Fibroblast of skin of right biceps (primary cell): ENCODE results near the gene PARN.
"Not testable (repeated sequence)": the region's sequence is repeated elsewhere in the genome, so short reads cannot be mapped to it uniquely, and the experiment has no call there.

ENCODE experiments used
- DNase-seq: peaks from one replicate; pipeline ENCODE4 v3.0.0-alpha.2; 2013

Gene PARN

DNA sequence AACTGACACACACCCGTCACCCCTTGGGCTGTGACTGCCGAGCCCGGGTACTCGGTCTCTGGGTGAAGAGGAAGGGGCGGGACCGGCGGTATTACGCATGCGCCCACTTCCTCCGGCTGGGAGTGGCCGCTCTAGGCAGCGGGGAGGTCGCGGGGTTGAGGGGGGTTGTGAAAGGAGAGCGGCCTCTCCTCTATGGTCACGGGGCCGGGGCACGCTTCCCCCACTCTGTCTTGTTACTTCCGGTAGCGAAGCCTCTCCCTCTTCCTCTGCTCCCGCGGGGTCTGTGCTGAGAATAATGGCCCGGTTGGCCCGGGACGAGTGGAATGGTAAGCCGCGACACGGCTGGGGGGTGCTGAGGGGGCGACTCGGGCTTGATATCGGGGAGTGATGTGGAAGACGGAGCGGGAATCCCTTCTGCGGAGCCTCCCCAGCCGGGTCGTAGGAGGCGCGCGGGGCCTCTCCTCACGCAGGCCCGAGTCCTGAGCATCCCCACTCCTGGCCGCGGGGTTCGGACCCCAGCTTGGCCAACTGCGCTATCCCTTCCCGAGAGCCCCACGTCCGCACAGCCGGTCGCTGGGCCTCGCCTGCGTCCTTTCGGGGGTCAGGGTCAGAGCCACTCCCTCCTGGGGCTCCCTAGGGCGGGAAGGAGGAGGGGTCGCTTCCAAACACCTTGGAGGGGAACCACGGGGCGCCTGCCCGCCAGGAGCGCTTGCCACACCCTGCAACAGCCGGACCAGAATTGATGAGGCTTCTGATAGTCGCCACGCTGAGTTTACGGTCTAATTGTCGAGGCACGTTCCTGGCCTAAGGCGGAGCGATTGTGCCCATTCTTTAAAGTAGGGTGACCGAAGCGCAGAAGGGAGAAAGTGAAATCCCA is 2.9 kb upstream of the PARN start, which contains the start of gene BFAR:
TSS of gene BFAR (plus strand) at position 259 of the 877 bp plus-strand sequence. CDS start 11,396 bp downstream, outside the sequence.
- peak; percentile 98 for DNase-seq

DNA sequence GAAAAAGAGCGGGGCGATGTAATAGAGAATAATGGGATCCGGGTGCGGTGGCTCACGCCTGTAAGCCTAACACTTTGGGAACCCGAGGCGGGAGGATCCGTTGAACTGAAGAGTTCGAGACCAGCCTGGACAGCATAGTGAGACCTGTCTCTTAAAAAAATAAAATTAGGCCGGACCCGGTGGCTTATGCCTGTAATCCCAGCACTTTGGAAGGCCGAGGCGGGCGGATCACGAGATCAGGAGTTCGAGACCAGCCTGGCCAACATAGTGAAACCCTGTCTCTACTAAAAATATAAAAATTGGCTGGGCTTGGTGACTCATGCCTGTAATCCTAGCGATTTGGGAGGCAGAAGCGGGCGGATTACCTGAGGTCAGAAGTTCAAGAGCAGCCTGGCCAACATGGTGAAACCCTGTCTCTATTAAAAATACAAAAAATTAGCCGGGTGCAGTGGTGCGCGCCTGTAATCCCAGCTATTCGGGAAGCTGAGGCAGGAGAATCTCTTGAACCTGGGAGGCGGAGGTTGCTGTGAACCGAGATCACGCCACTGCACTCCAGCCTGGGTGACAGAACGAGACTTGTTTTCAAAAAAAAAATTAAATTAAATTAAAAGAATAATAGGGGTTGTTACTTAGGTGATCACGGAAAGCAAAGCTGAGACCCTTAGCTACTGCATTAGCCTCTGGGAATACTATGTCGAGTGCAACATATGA is 715 bp upstream of the PARN start:
- peak; percentile 4 for DNase-seq

DNA sequence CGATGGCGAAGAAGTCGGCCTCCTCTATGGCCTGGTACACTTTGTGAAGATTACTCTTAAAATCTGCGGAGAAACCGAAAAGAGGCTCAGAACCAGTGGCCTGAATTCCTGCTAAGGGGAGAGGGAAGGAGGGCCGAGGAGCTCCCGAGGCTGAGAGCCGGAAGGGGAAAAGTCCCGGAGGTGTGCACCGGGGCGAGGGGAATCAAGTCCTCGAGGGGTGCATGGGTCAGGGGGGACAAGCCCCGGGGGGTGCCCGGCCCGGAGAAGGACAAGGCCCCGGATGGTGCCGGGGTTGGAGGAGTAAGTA is 495 bp downstream of the PARN start:
- peak; percentile 2 for DNase-seq

DNA sequence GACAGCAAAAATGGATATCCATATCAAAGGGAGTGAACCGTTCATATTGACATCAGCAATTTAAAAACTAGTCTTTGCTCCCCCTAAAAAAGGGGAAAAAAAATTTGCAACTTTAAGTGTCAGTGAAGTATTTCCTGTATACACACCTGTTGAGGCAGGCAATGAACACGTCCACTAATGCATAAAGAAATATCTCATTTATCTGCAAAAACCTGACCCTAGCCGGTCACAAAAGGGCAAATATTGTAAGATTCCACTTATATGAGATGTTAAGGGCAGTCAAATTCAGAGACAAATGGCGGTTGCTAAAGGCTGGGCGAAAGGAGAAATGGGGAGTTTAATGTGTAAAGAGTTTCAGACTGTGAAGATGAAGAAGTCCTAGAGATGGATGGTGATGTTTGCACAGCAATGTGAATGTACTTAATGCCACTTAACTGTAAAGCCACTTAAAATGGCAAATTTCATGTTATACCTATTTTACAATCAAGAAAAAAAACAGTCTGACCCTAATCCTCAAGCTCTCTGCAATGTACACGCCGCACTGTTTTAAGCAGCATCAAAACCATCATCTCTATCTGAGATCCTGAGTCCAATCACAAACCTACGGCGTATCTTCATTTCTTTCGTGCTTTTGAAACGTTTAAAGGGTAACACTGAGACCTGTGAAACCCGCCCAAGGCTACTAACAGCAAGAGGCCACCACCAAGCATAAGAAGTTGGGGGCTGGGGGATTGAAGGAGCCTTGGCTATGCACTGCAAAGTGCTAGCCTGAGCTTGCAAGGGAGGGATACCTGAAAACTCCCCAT is 1.1 kb downstream of the PARN start:
- DNase-seq: peak; percentile 1

DNA sequence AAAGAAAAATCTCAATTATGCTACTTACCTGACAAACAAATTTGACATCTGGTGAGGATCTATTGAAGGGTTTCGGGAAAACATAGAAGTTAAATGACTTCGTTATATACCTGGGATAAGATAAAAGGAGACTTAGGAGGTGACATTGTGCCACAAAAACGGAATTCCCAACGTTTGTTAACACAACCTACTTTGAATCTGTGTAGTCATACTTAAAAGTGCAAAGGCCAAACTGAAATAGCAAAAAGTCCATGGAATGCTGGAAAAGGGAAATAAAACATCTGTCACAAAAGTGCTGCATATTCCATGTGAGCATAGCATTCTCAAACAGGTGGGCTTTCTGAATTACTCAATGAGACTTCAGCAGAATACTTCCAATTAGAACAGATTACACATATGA is 3.0 kb downstream of the PARN start:
- DNase-seq: no peak

DNA sequence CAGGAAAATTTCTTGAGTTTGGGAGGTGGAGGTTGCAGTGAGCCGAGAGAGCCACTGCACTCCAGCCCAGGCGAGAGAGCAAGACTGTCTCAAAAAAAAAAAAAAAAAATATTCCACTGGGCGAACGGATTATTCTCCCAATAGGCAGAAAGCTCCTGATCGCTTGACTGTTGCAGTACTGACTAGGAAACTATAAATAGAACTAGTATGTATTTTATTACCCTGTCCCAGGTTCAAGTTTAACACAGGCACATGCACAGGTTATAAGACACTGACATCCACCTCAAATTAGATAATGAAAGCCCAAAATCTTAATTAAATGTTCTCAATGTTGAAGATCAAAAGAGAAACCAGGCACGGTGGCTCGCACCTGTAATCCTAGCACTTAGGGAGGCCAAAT is 11.5 kb downstream of the PARN start:
- no peak for DNase-seq

DNA sequence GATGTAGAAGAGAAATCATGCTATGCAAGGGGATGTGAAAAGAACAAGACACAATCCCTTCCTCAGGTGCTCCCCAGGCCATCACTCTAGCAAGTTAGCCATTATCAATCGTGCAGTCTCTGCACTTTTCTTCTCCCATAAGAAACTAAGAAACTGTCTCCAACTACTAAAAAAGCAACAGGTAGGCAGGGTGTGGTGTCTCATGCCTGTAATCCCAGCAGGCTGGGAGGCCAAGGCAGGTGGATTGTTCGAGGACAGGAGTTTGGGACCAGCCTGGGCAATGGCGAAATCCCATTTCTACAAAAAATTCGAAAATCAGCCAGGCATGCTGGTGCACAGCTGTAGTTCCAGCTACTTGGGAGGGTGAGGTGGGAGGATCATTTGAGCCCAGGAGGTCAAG is 13.8 kb downstream of the PARN start:
- DNase-seq: no peak

DNA sequence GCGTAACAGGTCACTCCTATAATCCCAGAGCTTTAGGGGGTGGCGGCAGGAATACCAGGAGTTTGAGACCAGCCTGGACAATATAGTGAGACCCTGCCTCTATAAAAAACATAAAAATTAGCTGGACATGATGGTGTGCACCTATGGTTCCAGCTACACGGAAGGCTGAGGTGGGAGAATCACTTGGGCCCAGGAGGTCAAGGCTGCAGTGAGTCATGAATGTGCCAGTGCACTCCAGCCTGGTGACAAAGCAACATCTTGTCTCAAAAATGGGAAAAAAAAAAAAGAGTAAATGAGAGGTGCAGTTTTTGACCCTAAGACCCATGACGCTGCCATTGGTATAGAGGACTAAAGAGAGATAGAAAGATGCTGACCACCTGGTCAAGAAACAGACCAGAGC is 16.1 kb downstream of the PARN start:
- no peak for DNase-seq

DNA sequence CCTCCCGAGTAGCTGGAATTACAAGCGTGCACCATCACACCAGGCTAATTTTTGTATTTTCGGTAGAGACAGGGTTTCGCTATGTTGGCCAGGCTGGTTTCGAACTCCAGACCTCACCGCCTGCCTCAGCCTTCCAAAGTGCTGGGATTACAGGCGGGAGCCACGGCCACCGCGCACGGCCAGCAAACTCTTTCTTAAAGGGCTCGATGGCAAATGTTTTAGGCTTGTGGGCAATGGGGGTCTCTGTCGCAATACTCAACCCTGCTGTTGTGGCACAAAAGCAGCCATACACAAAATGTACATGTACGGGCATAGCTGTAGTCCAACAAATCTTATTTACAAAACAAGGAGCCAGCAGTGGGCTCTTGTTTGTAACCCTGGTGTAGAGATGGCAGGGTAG is 18.4 kb downstream of the PARN start:
- no peak for DNase-seq

DNA sequence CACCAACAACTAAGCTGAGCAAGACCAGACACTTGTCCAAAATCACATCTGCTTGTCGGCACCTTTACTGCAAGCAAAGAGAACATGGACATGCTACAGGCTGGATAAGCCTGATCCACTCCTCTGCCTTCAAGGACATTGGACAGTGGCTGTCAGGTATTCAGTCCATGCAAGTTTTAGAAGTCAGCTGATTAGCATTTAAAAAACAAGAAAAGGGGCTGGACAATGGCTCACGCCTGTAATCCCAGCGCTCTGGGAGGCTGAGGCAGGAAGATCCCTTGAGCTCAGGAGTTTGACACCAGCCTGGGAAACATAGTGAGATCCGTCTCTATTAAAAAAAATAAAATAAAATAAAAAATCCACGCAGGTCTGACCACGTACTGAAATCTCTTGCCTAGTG is 20.3 kb downstream of the PARN start:
- DNase-seq: no peak

DNA sequence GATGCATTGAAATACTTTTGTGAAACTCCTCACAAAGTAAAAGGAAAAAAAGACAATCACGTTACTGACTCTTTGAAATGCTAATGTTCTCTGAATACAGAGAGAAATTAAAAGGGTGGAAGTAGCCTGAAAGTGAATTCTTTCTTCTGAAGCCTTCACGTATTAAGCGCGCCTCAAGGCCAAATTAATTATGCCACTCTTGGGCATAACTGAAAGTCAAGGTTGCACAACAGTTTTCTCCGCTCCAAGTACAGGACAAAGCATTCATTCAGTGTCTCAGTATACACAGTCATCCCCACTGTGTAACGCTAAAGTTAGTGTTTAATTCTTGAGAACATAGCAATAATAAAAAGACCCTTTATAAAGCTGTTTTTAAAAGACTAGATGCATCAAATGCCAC is 21.5 kb downstream of the PARN start:
- no peak for DNase-seq

DNA sequence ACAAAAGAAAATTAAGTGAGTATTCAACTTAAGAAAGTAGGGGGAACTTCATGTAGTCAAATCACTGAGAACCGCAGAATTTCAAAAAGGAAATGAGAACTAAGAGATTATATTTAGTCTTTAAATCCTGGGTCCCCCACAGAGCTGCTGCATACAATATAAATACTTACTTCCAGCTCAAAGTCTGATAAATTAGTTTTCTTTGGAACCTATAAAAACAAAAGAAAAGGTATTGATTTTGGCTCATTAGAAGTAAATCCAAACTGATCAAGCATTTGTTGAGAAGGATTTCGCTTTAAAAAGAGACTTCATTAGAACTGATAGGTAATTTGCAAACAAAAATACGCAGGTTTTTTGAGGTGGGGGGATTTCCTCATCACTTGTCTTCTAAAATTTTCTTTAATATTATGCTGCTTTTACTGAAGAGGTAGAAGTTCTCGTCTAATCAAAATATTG is 21.9 kb downstream of the PARN start:
- DNase-seq: no peak

DNA sequence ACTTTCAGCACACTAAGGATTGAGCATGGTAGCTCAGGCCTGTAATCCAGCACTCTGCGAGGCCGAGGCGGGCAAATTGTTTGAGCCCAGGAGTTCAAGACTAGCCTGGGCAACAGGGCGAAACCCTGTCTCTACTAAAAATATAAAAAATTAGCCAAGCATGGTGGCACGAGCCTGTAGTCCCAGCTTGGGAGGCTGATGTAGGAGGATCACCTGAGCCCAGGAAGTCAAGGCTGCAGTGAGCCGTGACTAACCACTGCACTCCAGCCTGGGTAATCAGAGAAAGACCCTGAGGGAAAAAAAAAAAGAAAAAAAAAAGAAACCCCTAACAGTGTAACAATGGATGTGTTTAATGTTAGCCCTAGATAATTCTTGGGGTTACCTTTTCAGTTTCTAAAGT is 24.0 kb downstream of the PARN start:
- no peak for DNase-seq

DNA sequence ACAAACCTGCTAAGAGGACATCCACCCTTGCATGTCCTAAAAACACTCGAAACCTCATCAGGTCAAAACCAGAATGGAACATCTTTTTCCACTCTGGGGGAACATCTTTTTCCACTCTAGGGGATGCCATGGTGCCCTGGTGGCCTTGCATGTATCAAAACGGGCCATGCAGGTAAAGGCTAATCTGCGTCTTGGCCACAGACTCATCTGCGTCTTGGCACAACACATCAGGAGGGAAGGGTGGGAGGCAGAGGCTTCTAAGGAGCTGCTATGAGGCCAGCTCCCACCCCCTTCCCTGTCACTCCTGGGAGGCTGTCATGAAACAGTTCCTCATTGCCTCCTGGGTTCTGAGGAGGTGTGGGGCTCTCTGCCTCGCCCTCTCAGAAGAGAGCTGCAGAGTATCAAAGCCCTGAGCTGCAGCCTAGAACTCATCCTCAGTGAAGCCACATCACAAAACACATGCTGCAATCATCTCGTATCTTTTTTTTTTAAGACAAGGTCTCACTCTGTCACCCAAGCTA is 27.6 kb downstream of the PARN start:
- DNase-seq: no peak

DNA sequence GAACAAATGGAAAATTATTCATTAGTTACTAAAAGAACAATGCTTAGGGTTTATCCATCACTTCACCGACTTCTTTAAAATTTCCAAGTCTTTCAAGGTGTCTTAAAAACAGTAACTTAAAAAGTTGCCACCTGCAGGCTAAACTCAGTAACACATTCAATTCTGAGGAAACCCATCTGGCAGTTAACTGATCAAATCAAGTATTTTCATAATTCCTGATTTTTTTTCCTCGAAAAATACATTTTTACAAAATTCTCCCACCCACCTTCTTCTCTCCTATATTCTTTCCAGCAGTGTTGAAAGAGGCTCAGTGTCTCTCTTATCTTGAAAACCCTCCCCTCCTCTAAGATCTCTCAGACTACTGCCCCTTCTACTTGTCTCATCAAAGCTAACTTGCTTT is 29.9 kb downstream of the PARN start:
- peak; percentile 29 for DNase-seq

DNA sequence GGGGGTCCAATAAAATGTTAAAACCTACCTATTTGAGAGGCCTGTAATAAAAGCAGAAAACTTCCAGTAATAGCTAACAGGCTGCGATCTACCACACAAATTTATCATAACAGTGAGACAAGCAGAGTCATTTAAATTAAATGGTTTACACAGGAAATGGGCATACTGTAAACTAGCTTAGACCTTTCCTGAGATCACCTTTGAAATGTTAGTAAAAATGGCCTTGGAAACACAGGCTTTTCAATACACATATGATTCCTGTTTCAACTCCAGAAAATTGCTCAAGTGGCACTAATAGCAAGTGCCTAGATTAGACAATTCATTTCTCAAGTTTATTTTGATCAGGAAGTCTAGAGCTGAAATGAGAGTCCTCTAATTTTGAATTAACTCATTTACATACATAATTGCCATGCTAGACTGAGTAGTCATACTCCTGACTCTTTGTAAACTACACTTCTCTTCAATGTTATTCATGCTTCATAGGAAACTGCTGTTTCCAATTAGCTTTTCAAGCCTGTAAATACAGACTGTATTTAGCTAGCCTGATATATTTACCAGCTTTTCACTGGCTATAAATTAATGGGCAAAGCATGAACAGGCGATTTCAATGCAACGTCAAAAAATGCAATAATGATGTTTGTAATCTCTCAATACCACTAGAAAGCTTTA is 43.3 kb downstream of the PARN start:
- peak; percentile 17 for DNase-seq

DNA sequence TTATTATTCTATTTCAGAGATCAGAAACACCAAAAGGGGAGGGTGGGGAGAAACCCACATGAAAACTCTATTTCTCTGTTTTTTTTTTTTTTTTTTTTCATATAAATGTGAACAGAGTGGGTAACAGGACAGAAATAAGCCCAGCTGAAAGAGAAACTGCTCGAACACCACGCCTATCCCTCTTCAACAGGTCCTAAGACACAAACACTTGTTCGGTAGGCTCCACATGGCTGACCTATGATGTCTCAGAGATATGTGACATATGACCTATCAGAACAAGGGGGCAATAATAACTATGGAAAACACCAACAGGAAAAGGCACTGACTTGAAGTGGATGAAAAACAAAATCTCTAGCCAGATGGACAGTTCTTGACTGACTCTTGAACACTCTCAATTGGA is 44.8 kb downstream of the PARN start:
- no peak for DNase-seq

DNA sequence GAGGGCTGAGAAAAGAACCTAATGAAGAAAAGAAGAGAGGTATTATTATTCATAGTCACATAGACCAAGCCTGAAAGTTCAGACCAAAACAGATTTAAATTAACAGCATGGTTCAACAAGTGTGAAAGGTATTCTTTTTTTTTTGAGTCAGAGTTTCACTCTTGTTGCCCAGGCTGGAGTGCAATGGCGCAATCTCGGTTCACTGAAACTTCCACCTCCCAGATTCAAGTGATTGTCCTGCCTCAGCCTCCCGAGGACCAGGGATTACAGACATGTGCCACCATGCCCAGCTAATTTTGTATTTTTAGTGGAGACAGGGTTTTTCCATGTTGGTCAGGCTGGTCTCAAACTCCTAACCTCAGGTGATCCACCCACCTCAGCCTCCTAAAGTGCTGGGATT is 49.1 kb downstream of the PARN start:
- not testable (repeated sequence) for DNase-seq

DNA sequence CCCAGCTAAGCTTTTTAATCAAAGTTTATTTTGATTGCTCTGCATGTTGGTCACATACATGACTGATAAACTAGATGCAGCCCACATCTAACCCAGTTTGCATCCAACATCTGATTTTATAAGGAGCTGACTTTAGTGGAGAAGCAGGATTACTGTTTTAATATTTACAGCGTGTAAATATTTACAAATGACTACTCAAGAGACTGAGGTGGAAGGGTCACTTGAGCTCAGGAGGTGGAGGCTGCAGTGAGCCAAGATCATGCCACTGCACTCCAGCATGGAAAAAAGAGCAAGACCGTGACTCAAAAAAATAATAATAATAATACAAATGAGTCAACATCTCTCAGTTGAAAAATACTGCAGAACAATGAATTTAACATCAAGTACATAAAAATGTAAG is 50.8 kb downstream of the PARN start:
- DNase-seq: no peak

DNA sequence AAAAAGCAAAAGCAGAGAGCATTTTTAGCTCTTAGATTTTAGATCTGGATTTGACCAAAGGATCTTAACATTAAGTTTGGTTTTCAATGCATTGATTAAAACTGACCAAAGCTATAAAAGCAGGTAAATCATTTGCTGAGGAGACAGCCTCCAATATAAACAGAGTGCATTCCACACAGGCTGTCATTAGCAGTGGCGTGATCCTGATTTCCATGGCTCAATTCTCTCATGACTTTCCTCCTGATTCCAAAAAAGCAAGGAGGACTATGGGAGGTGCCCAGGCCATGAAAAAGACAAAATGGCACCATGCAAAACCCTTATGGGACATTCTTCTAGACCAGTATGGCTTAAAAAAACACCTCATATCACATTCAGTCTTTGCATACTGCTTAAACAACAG is 53.5 kb downstream of the PARN start:
- DNase-seq: no peak

DNA sequence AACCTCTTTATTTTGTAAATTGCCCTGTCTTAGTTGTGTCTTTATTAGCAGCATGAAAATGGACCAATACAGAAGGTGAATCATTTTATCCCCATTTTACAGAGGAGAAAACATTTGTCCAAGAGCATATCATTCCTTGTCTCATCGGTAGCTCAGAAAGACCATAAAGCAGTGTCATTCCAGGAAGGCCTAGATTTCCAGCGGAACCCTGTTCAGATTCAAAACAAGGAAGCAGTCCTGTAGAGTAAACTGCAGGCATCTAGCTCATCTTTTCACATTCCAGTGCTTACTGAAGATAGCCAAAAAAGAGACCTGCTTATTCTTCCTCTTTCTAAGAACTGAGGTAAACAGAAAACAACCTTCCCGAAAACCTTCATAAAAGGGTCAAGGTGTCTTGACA is 54.0 kb downstream of the PARN start:
- DNase-seq: no peak

DNA sequence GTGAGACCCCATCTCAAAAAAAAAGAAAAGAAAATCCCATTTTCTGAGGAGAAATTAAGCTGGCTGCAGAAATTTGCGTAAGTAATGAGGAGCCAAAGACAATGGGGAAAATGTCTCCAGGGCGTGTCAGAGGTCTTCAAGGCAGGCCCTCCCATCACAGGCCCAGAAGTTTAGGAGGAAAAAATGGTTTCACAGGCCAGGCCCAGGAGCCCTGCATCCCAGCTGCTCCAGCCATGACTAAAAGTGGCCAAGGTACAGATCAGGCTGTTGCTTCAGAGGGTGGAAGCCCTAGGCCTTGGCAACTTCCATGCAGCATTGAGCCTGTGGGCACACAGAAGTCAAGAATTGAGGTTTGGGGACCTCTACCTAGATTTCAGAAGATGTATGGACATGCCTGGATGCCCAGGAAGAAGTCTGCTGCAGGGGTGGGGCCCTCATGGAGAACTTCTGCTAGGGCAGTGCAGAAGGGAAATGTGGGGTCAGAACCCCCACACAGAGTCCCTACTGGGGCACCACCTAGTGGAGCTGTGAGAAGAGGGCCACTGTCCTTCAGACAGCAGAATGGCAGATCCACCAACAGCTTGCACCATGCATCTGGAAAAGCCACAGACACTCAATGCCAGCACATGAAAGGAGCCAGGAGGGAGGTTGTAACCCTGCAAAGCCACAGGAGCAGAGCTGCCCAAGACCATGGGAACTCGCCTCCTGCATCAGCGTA is 55.2 kb downstream of the PARN start:
- DNase-seq: not testable (repeated sequence)
